AG04449 (cell line): Measurements from ENCODE around the gene USH1C.

Experiments used
- CTCF ChIA-PET: fragments of 350-600 bp; formaldehyde crosslinking; extraction: SDS; loops from one replicate; lab custom pipeline; 2021; ENCODE audit warnings: antibody characterized with exemption; lab: Yijun Ruan, JAX
- POLR2A ChIA-PET: fragments of 400-600, 350-600 bp; formaldehyde crosslinking; extraction: SDS; loops from one replicate; lab custom pipeline; 2020; ENCODE audit warnings: antibody characterized with exemption, inconsistent platforms; lab: Yijun Ruan, JAX
- DNase-seq: peaks from one replicate; pipeline ENCODE4 v3.0.0-alpha.2; 2010; ENCODE audit warnings: low read depth, low spot score
- H3K4me3 ChIP-seq: 2 replicates; pipeline ENCODE4 v1.5.1; 2011; ENCODE audit warnings: low read depth, mild to moderate bottlenecking, control low read depth, low read length
- TF ChIP-seq, protein P1 (sequence below): IDR thresholded peaks from one replicate; pipeline ENCODE4 v1.5.1; 2011; ENCODE audit warnings: mild to moderate bottlenecking, moderate library complexity, low read length, control low read depth, inconsistent platforms; ENCODE audit not compliant: insufficient read depth; ENCODE audit errors: missing control alignments

USH1C gene

DNA sequence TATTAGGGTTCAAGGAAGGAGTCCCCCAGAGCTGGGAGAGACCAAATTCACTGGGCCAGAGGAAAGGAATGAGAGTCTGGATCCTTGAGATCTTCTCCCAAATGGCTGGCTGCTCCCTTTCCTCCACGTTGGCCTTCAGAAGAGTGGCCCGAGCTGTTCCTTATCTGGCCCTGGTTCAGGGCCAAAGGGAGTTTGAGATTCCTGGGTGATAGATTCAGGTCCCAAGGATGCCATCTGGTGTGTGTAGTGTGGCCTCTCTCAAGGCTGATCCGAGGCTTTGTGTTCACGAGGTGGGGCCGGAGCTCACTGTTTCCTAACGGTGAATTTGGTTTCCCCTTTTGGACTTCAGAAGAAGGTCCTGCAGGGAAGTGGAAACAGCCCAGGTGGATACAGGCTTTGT, 50.2 kb downstream of the USH1C start:
- POLR2A ChIA-PET: no interaction called here
- TF ChIP-seq, protein P1, sequence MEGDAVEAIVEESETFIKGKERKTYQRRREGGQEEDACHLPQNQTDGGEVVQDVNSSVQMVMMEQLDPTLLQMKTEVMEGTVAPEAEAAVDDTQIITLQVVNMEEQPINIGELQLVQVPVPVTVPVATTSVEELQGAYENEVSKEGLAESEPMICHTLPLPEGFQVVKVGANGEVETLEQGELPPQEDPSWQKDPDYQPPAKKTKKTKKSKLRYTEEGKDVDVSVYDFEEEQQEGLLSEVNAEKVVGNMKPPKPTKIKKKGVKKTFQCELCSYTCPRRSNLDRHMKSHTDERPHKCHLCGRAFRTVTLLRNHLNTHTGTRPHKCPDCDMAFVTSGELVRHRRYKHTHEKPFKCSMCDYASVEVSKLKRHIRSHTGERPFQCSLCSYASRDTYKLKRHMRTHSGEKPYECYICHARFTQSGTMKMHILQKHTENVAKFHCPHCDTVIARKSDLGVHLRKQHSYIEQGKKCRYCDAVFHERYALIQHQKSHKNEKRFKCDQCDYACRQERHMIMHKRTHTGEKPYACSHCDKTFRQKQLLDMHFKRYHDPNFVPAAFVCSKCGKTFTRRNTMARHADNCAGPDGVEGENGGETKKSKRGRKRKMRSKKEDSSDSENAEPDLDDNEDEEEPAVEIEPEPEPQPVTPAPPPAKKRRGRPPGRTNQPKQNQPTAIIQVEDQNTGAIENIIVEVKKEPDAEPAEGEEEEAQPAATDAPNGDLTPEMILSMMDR: no peak
- CTCF ChIA-PET: interaction anchor here (0.8 to 3.5 kb wide), 3 partner anchors 10 to 110 kb away, joined by 4 to 12 read pairs (median 8); no protein-coding TSS in a partner anchor
- H3K4me3 ChIP-seq: no peak overlapping the region
- no peak for DNase-seq

DNA sequence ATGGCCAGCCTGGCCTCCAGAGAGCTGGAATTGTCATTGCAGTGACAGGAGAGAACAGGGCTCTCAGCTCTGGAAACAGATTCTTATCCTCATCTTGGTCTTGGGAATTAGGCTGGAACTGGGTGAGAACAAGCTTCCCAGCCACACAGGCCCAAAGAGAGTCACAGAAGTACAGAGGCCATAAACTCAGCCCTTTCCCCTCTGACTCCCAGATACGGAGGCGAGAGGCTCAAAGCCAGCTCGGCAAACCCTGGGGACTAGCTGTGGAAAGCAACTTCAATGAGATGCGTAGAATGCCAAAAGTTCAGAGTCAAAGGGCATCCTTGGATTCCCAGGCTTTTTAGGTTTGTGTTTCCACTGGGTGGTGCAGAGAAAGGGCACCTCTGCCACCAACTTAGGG, 53.3 kb downstream of the USH1C start:
- ChIA-PET POLR2A (no interaction called here), CTCF (interaction anchor here (1.3 kb wide), 1 partner anchor 13 kb away, joined by 4 read pairs; no protein-coding TSS in a partner anchor)
- no peak overlapping the region for H3K4me3 ChIP-seq
- TF ChIP-seq, protein P1: no peak
- no peak for DNase-seq

DNA sequence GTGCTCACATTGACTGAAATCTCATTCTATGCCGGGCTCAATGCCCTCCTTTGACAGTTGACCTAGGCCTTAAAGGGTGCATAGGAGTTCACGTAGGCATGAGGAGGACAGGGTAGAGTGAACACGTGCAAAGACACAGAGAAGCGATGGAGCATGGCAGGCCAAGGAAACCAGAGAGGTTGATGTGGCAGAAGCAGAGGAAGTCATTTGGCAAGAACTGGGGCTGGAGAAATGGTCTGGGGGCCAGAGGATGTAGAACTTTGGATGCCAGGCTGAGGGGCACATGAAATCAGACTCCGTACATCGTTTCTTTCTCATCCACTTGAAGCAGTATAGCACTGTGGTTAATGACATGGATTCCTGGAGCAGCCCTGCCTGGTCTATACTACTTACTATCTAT, 54.0 kb downstream of the USH1C start:
- POLR2A ChIA-PET: no interaction called here
- CTCF ChIA-PET: no interaction called here
- TF ChIP-seq, protein P1: no peak
- DNase-seq: no peak
- no peak overlapping the region for H3K4me3 ChIP-seq

DNA sequence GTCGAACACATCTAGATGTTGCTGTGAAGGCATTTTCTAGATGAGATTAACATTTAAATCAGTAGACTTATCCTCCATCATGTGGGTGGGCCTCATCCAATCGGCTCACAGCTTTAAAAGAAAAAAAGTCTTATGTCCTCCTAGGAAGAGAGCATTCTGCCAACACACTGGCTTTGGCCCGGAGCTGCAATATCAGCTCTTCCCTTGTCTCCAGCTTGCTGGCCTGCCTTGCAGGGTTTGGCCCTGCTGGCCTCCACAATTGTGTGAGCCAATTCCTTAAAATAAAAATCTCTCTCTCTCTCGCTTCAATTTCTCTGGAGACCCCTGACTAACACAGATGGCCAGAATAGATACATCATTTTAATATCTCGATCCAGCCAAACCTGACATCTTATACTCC, 54.5 kb downstream of the USH1C start:
- CTCF ChIA-PET: interaction anchor here (0.7 kb wide), 1 partner anchor 14 kb away, joined by 3 read pairs; no protein-coding TSS in a partner anchor

DNA sequence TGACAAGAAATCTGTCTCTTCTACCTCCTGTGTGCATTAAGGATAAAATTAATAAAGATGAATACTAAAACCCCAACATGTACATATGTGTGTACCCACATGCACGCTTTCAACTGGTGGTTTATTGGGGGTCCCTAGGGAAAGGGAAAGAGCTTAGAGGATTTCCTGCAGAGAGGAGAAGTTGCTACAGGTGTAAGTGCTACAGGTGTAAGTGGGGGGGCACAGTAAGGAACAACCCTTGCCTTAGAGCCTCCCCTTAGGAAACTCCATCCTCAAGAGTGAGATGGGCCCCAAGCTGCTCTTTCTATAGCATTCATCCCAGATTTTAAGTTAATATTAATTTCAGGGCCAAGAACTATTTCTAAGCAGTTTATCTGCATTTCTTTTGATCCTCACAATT, 55.7 kb downstream of the USH1C start:
- TF ChIP-seq, protein P1: no peak
- CTCF ChIA-PET: no interaction called here
- POLR2A ChIA-PET: no interaction called here
- H3K4me3 ChIP-seq: no peak overlapping the region
- no peak for DNase-seq

More for the DNA sequence above, 54.5 kb downstream of the USH1C start:
- TF ChIP-seq, protein P1: no peak
- no peak for DNase-seq
- POLR2A ChIA-PET: no interaction called here
- no peak overlapping the region for H3K4me3 ChIP-seq

DNA sequence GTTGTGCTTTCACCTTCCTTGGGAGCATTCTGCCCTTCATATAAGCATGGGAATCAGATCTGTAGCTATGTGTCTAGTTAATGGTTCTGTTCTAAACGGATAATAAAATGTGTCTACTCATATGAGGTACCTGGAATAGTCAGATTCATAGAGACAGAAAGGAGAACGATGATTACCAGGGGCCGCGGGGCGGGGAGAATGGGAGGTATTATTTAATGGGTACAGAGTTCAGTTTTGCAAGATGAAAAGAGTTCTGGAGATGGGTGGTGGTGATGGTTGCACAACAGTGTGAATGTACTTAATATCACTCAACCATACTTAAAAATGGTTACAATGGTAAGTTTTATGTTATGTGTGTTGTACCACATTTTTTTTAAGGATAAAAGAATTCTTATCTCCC, 57.6 kb downstream of the USH1C start:
- TF ChIP-seq, protein P1: no peak
- DNase-seq: no peak
- H3K4me3 ChIP-seq: no peak overlapping the region
- ChIA-PET POLR2A (no interaction called here), CTCF (interaction anchor here (1.2 kb wide), 1 partner anchor 102 kb away, joined by 3 read pairs; no protein-coding TSS in a partner anchor)
